H1 (cell line): Measurements from ENCODE around the gene P2RY14. TPM values are rescaled to one million over a fixed set of nuclear protein-coding genes. Genes with fewer than 3 reads are reported as not detected.

Experiments
- CTCF ChIA-PET: fragments of 300-600 bp; sonication (Branson Sonifier 250); formaldehyde crosslinking; loops from one replicate; lab custom pipeline; 2021; ENCODE audit not compliant: partially characterized antibody; lab: Charles Lee
- POLR2A ChIA-PET: fragments of 300-600 bp; sonication (Branson Sonifier 250); formaldehyde crosslinking; loops from one replicate; lab custom pipeline; 2021; ENCODE audit warnings: inconsistent platforms; ENCODE audit not compliant: partially characterized antibody; lab: Charles Lee
- DNase-seq, 2 experiments: peaks; one replicate each; pipeline versions ENCODE4 v3.0.0 to v3.0.0-alpha.2; 2010 to 2022; ENCODE audit warnings: low spot score in 2 of 2, low read depth in 1 of 2, mixed read lengths in 1 of 2
- FAIRE-seq: peaks from 2 replicates; lab custom pipeline; 2011; peaks lifted over from hg19 to GRCh38; lab: Jason Lieb, UNC
- H2AFZ ChIP-seq: 2 replicates; pipeline ENCODE4 v1.8.1; 2012; ENCODE audit warnings: low read length, inconsistent platforms
- H2AK5ac ChIP-seq: 2 replicates; pipeline ENCODE4 v1.6.1; 2013; ENCODE audit warnings: low read depth, low read length
- H2BK120ac ChIP-seq: replicated peaks from 2 replicates; pipeline ENCODE3; 2013; ENCODE audit warnings: low read depth, low read length, inconsistent platforms
- H2BK12ac ChIP-seq: 2 replicates; pipeline ENCODE4 v1.6.1; 2013; ENCODE audit warnings: low read depth, low read length
- H2BK15ac ChIP-seq: 2 replicates; pipeline ENCODE4 v1.6.1; 2013; ENCODE audit warnings: low read length
- H2BK20ac ChIP-seq: 2 replicates; pipeline ENCODE4 v1.6.1; 2013; ENCODE audit warnings: low read length
- H2BK5ac ChIP-seq: 2 replicates; pipeline ENCODE4 v1.6.1; 2013; ENCODE audit warnings: low read depth, low read length
- H3K14ac ChIP-seq: 2 replicates; pipeline ENCODE4 v1.6.1; 2013; ENCODE audit warnings: inconsistent platforms; ENCODE audit not compliant: insufficient read length
- H3K18ac ChIP-seq: 2 replicates; pipeline ENCODE4 v1.6.1; 2013; ENCODE audit warnings: low read length; ENCODE audit errors: extremely low read depth
- H3K23ac ChIP-seq: 2 replicates; pipeline ENCODE4 v1.6.1; 2013; ENCODE audit warnings: inconsistent platforms; ENCODE audit not compliant: insufficient read length
- H3K23me2 ChIP-seq: 2 replicates; pipeline ENCODE4 v1.6.1; 2013; ENCODE audit warnings: low read depth, low read length
- H3K27ac ChIP-seq: 2 replicates; pipeline ENCODE4 v1.6.1; 2011; ENCODE audit warnings: low read depth, low read length, inconsistent platforms
- H3K27me3 ChIP-seq, 4 experiments: replicated peaks in 1 of 4; 1 replicate in 1 of 4; 2 replicates in 3 of 4; pipeline versions ENCODE4 v1.6.1 to v1.8.1; 2011 to 2013; ENCODE audit warnings: low read length in 3 of 4, mild to moderate bottlenecking in 3 of 4, inconsistent platforms in 2 of 4, mixed read lengths in 2 of 4, moderate library complexity in 1 of 4; ENCODE audit not compliant: control insufficient read depth in 3 of 4, insufficient read depth in 3 of 4; ENCODE audit errors: extremely low read depth in 1 of 4
- H3K36me3 ChIP-seq, 4 experiments: 2 replicates each; pipeline versions ENCODE4 v1.6.1 to v1.8.1; 2011 to 2013; ENCODE audit warnings: mild to moderate bottlenecking in 4 of 4, low read length in 3 of 4, moderate library complexity in 2 of 4, control low read depth in 1 of 4, inconsistent platforms in 1 of 4; ENCODE audit not compliant: insufficient read depth in 4 of 4, control insufficient read depth in 2 of 4
- H3K4ac ChIP-seq: replicated peaks from 2 replicates; pipeline ENCODE3; 2013; ENCODE audit warnings: low read length, low read depth, mixed read lengths, inconsistent platforms; ENCODE audit not compliant: insufficient read length
- H3K4me1 ChIP-seq, 4 experiments: replicated peaks in 1 of 4; 1 replicate in 1 of 4; 2 replicates in 3 of 4; pipeline versions ENCODE4 v1.6.1 to v1.8.1; 2011 to 2013; ENCODE audit warnings: low read length in 3 of 4, inconsistent platforms in 2 of 4, mixed read lengths in 1 of 4; ENCODE audit not compliant: insufficient read depth in 4 of 4, control insufficient read depth in 3 of 4
- H3K4me2 ChIP-seq, 2 experiments: 2 replicates each; pipeline versions ENCODE4 v1.6.1 to v1.8.1; 2011 to 2013; ENCODE audit warnings: low read depth in 2 of 2, low read length in 2 of 2, control low read depth in 1 of 2, inconsistent platforms in 1 of 2, mild to moderate bottlenecking in 1 of 2; ENCODE audit not compliant: insufficient read depth in 1 of 2
- H3K4me3 ChIP-seq, 4 experiments: fragments of 200-600, 300-600 bp in 1 of 4; sonication (generic), shearing (Covaris generic), sonication (Bioruptor Twin) in 1 of 4; 2 replicates each; pipeline versions ENCODE4 v1.5.1 to v1.8.1; 2011 to 2016; ENCODE audit warnings: low read length in 4 of 4, low read depth in 3 of 4, control low read depth in 2 of 4, inconsistent platforms in 2 of 4, mild to moderate bottlenecking in 2 of 4, mixed read lengths in 1 of 4, moderate library complexity in 1 of 4; ENCODE audit not compliant: insufficient read depth in 2 of 4; ENCODE audit errors: extremely low read depth in 1 of 4
- H3K56ac ChIP-seq: replicated peaks from 2 replicates; pipeline ENCODE3; 2013; ENCODE audit warnings: low read depth, mild to moderate bottlenecking, mixed read lengths, low read length, inconsistent platforms; ENCODE audit not compliant: insufficient read length
- H3K79me1 ChIP-seq: 2 replicates; pipeline ENCODE4 v1.6.1; 2013; ENCODE audit warnings: low read depth, low read length, control low read depth
- H3K79me2 ChIP-seq, 2 experiments: 2 replicates each; pipeline versions ENCODE4 v1.6.1 to v1.8.1; 2012 to 2013; ENCODE audit warnings: low read length in 2 of 2, mild to moderate bottlenecking in 2 of 2, inconsistent platforms in 1 of 2; ENCODE audit not compliant: insufficient read depth in 2 of 2, control insufficient read depth in 1 of 2
- H3K9ac ChIP-seq, 4 experiments: replicated peaks in 1 of 4; 1 replicate in 1 of 4; 2 replicates in 3 of 4; pipeline versions ENCODE4 v1.6.1 to v1.8.1; 2011 to 2013; ENCODE audit warnings: low read depth in 3 of 4, low read length in 3 of 4, control low read depth in 2 of 4, mild to moderate bottlenecking in 2 of 4, moderate library complexity in 2 of 4, inconsistent platforms in 1 of 4; ENCODE audit errors: extremely low read depth in 1 of 4
- H3K9me3 ChIP-seq, 2 experiments: 2 replicates each; pipeline versions ENCODE4 v1.6.1 to v1.8.1; 2012 to 2013; ENCODE audit warnings: mild to moderate bottlenecking in 2 of 2, moderate library complexity in 2 of 2, control low read depth in 1 of 2, inconsistent platforms in 1 of 2, low read depth in 1 of 2, low read length in 1 of 2, mixed read lengths in 1 of 2; ENCODE audit not compliant: insufficient read depth in 2 of 2
- H4K20me1 ChIP-seq, 2 experiments: replicated peaks in 1 of 2; 2 replicates each; pipeline versions ENCODE3 to v1.8.1; 2011 to 2013; ENCODE audit warnings: inconsistent platforms in 2 of 2, low read length in 2 of 2, mild to moderate bottlenecking in 1 of 2; ENCODE audit not compliant: insufficient read depth in 2 of 2, control insufficient read depth in 1 of 2
- H4K5ac ChIP-seq: 2 replicates; pipeline ENCODE4 v1.6.1; 2013; ENCODE audit warnings: low read length, low read depth, mixed read lengths, inconsistent platforms; ENCODE audit not compliant: insufficient read length
- H4K8ac ChIP-seq: 2 replicates; pipeline ENCODE4 v1.8.0; 2013; ENCODE audit warnings: mild to moderate bottlenecking, moderate library complexity, low read length, inconsistent platforms; ENCODE audit not compliant: insufficient read depth; ENCODE audit errors: extremely low read depth
- H4K91ac ChIP-seq: replicated peaks from 2 replicates; pipeline ENCODE3; 2013; ENCODE audit warnings: low read length, mixed read lengths, inconsistent platforms; ENCODE audit not compliant: insufficient read length
- E2F6 ChIP-seq: IDR thresholded peaks from 2 replicates; pipeline ENCODE4 v1.6.1; 2012; ENCODE audit warnings: inconsistent platforms
- GABPA ChIP-seq: IDR thresholded peaks from 2 replicates; pipeline ENCODE4 v1.6.1; 2011; ENCODE audit warnings: mild to moderate bottlenecking, low read length, moderate library complexity, borderline replicate concordance; ENCODE audit not compliant: insufficient read depth
- MAFK ChIP-seq: IDR thresholded peaks from 2 replicates; pipeline ENCODE4 v1.6.1; 2012; ENCODE audit warnings: low read depth, mild to moderate bottlenecking, improper control_type of control experiment, low read length
- SRF ChIP-seq: IDR thresholded peaks from 2 replicates; pipeline ENCODE4 v1.6.1; 2011; ENCODE audit warnings: mild to moderate bottlenecking, low read depth, low read length, moderate library complexity
- WGBS, 2 experiments: shearing (Covaris generic) in 1 of 2; methylation state at CpG; one replicate each; pipeline versions ENCODE4 v1.1.6 to v1.1.7; 2013 to 2015; ENCODE audit warnings: low lambda C conversion rate in 2 of 2, mixed read lengths in 2 of 2, inconsistent platforms in 1 of 2, low coverage in 1 of 2, missing lambda C conversion rate in 1 of 2; ENCODE audit not compliant: insufficient replicate concordance in 2 of 2, insufficient coverage in 1 of 2, insufficient read length in 1 of 2; ENCODE audit errors: extremely low coverage in 1 of 2, missing lambda C conversion rate in 1 of 2; 5-methylcytosine and 5-hydroxymethylcytosine counted together
- polyA plus RNA-seq, 7 experiments: library from polyadenylated mRNA; depleted of rRNA in 3 of 7; stranded (reverse) in 5 of 7; unstranded in 2 of 7; fragments of >200 nt in 5 of 7; fragments of 200-250 nt in 2 of 7; gene quantifications; 1 replicate in 5 of 7; 2 replicates in 1 of 7; 4 replicates in 1 of 7; pipeline versions ENCODE4 v1.2.1 to v1.2.3, GENCODE V29; 2011 to 2013; ENCODE audit warnings: missing spikeins in 2 of 7, mixed read lengths in 2 of 7
- total RNA-seq: library from RNA; stranded (reverse); fragmentation: NEBNext Ultra II Directional; extraction: Animal tissue kit (Norgen Biotek cat#: 25700); gene quantifications from 2 replicates; pipeline ENCODE4 v1.2.1, GENCODE V29; 2021

Gene P2RY14
- total and polyA plus RNA-seq, 2 of the 8 experiments (the other 6 are each of a cell fraction or from before 2014, with no cell fraction given), result not detected

DNA sequence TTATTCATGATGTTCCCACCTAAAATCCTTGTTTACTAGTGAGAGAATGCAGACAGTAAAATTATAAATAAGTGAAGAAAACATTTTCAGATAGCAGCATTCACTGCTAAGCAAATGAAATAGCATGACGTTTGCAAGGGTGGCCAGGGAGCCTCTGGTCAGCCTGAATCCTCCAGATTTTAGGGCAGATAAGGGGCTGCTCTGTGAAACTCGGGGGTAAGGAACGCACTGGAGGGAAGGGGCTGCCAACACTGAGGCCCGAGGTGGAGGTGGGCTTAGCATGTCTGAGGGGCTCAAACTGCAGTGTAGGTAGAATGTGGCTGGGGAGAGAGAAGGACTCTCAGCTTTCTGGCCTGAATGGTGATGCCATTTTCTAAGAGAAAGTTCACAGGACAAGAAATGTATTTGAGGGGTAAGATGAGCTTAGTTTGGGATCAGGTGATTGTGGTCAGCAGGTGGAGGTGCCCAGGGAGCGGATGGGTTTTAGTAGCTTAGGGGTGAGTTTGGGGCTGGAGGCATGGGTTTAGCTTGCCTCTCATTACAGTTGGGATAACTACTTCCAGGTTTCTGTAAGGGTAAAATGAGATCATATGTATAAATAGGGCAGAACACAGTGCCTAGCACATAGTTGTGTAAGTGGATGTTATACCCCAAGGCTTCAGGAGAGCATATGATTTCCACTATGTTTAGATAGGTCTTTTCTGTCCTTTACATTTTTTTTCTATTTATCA lies 95.8 kb downstream of the P2RY14 start:
- Histone ChIP-seq H3K23ac (no peak overlapping the region), H3K36me3 (no peaks in the 10 kb centered on the region; a peak in 3 of 8 replicates), H3K4ac (no peak overlapping the region), H2BK120ac (no peak overlapping the region), H4K20me1 (peaks cover 0 to 1% of the 10 kb centered on the region in 2 experiments), H2BK12ac (no peak overlapping the region), H4K5ac (no peak overlapping the region), H2AFZ (no peak overlapping the region), H2BK20ac (no peak overlapping the region), H4K8ac (no peak overlapping the region), H3K27me3 (no peaks in the 10 kb centered on the region), H3K14ac (no peak overlapping the region), H3K79me2 (no peaks in the 10 kb centered on the region), H3K4me3 (no peak overlapping the region), H3K56ac (no peak overlapping the region), H2BK5ac (peak overlapping the region; percentile 16; the same call in 1 of the 2 replicates), H4K91ac (peak overlapping the region; percentile 20), H3K27ac (no peak overlapping the region), H2AK5ac (no peak overlapping the region), H3K23me2 (no peaks in the 10 kb centered on the region), H3K9ac (no peak overlapping the region), H3K9me3 (no peaks in the 10 kb centered on the region), H3K4me1 (no peaks in the 10 kb centered on the region), H3K79me1 (no peaks in the 10 kb centered on the region), H2BK15ac (no peak overlapping the region), H3K18ac (no peak overlapping the region; the same call in 1 of the 2 replicates), H3K4me2 (no peak overlapping the region)
- POLR2A ChIA-PET, result no interaction called here
- TF ChIP-seq E2F6 (no peak), GABPA (no peak), MAFK (no peak), SRF (no peak)
- DNase-seq (no peak), FAIRE-seq (no peak)
- CTCF ChIA-PET, result interaction anchor here (0.6 to 2.2 kb wide), 4 partner anchors 11 to 293 kb away, joined by 4 to 9 read pairs (median 4); no protein-coding TSS in a partner anchor
- 77% methylated on average over 5 of the region's 5 CpGs; no CpG with 5 or more reads in 1 of the 2 experiments for WGBS, 2 experiments
